BJ (cell line): ENCODE data around the gene CLSTN3. TPM values are rescaled to one million over a fixed set of nuclear protein-coding genes. Genes with fewer than 3 reads are reported as not detected.
"Not testable (repeated sequence)": the region's sequence is repeated elsewhere in the genome, so short reads cannot be mapped to it uniquely, and the experiment has no call there.

Source experiments
- CTCF ChIA-PET: fragments of 350-600 bp; formaldehyde crosslinking; extraction: SDS; loops from one replicate; lab custom pipeline; 2021; ENCODE audit warnings: antibody characterized with exemption, inconsistent platforms; lab: Yijun Ruan, JAX
- POLR2A ChIA-PET: fragments of 300-600 bp; sonication (Branson Sonifier 250); formaldehyde crosslinking; extraction: SDS; loops from one replicate; lab custom pipeline; 2021; ENCODE audit warnings: antibody characterized with exemption; lab: Charles Lee
- DNase-seq: peaks from one replicate; pipeline ENCODE4 v3.0.0-alpha.2; 2011; ENCODE audit warnings: low read depth
- H3K27me3 ChIP-seq: 2 replicates; pipeline ENCODE4 v1.6.0; 2011; ENCODE audit warnings: low read length; ENCODE audit not compliant: control insufficient read depth, insufficient read depth
- H3K36me3 ChIP-seq: 2 replicates; pipeline ENCODE4 v1.5.1; 2011; ENCODE audit warnings: low read length; ENCODE audit not compliant: control insufficient read depth, insufficient read depth
- H3K4me3 ChIP-seq: 2 replicates; pipeline ENCODE4 v1.5.1; 2011; ENCODE audit warnings: low read depth, mild to moderate bottlenecking, control low read depth, low read length
- polyA plus RNA-seq: library from polyadenylated mRNA; depleted of rRNA; stranded (reverse); fragments of >200 nt; gene quantifications from 2 replicates; pipeline ENCODE4 v1.2.3, GENCODE V29; 2011
- TF ChIP-seq, protein P1 (sequence below): IDR thresholded peaks from 2 replicates; pipeline ENCODE4 v1.5.1; 2011; ENCODE audit warnings: low read depth, mild to moderate bottlenecking, control low read depth, inconsistent platforms, low read length, moderate library complexity; ENCODE audit not compliant: insufficient read depth

CLSTN3 gene
- polyA plus RNA-seq, 1 experiment, result 19.2 TPM

- Histone ChIP-seq H3K4me3 (no peak overlapping the region), H3K27me3 (no peaks in the 10 kb centered on the region; the same call in 1 of the 2 replicates), H3K36me3 (no peaks in the 10 kb centered on the region)
- TF ChIP-seq, protein P1, sequence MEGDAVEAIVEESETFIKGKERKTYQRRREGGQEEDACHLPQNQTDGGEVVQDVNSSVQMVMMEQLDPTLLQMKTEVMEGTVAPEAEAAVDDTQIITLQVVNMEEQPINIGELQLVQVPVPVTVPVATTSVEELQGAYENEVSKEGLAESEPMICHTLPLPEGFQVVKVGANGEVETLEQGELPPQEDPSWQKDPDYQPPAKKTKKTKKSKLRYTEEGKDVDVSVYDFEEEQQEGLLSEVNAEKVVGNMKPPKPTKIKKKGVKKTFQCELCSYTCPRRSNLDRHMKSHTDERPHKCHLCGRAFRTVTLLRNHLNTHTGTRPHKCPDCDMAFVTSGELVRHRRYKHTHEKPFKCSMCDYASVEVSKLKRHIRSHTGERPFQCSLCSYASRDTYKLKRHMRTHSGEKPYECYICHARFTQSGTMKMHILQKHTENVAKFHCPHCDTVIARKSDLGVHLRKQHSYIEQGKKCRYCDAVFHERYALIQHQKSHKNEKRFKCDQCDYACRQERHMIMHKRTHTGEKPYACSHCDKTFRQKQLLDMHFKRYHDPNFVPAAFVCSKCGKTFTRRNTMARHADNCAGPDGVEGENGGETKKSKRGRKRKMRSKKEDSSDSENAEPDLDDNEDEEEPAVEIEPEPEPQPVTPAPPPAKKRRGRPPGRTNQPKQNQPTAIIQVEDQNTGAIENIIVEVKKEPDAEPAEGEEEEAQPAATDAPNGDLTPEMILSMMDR, result no peak
- no peak for DNase-seq
- ChIA-PET POLR2A (no interaction called here), CTCF (interaction anchor here (0.5 to 2.5 kb wide), 4 partner anchors 8 to 22 kb away, joined by 4 to 8 read pairs (median 4); partner anchors contain the start of gene PEX5)
Measured at GRCh38 chr12:7180685-7181084, 50.5 kb downstream of the CLSTN3 start.

DNA sequence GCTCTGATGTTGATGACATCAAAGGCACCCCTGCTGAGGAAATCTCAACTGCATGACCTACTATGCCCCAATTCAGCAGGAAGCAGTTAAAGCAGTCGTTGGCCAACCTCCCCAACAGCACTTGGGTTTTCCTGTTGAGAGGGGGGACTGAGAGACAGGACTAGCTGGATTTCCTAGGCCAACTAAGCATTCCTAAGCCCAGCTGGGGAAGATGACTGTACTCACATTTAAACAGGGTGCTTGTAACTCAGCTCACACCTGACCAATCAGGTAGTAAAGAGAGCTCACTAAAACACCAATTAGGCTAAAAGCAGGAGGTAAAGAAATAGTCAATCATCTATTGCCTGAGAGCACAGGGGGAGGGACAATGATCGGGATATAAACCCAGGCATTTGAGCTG, 55.9 kb downstream of the CLSTN3 start:
- CTCF ChIA-PET, result interaction anchor here (1.7 to 4.9 kb wide), 3 partner anchors 25 to 44 kb away, joined by 5 to 41 read pairs (median 25); no protein-coding TSS in a partner anchor
- H3K27me3 ChIP-seq, H3K4me3 ChIP-seq, POLR2A ChIA-PET, H3K36me3 ChIP-seq, DNase-seq: not testable (repeated sequence)

- TF ChIP-seq, protein P1, result peak; percentile 87
- ChIA-PET CTCF (interaction anchor here (0.5 to 4.9 kb wide), 11 partner anchors 8 to 910 kb away, joined by 3 to 41 read pairs (median 9); partner anchors contain the start of genes C1RL and C1S), POLR2A (interaction anchor here (0.6 kb wide), 1 partner anchor 748 kb away, joined by 11 read pairs; no protein-coding TSS in a partner anchor)
- no peaks in the 10 kb centered on the region for H3K27me3 ChIP-seq
- peaks cover 2% of the 10 kb centered on the region for H3K36me3 ChIP-seq
- peak overlapping the region; percentile 96 for H3K4me3 ChIP-seq
- peak; percentile 20 for DNase-seq
Measured at GRCh38 chr12:7188562-7189397, 58.6 kb downstream of the CLSTN3 start.

- CTCF ChIA-PET, result interaction anchor here (0.6 to 4.9 kb wide), 10 partner anchors 9 to 231 kb away, joined by 3 to 41 read pairs (median 9); partner anchors contain the start of genes C1RL and C1S
Measured at GRCh38 chr12:7189398-7190267, 59.5 kb downstream of the CLSTN3 start, which contains the start of gene PEX5. TSS of gene PEX5 (plus strand) at chr12:7189686. CDS start at chr12:7190378, 692 bp downstream.

More at GRCh38 chr12:7189398-7190267, 59.5 kb downstream of the CLSTN3 start, which contains the start of gene PEX5:
- Histone ChIP-seq H3K4me3 (peak within 1 kb of the TSS; percentile 96), H3K36me3 (peaks cover 2% of the 10 kb centered on the region), H3K27me3 (no peaks in the 10 kb centered on the region)
- POLR2A ChIA-PET, result interaction anchor here (0.6 kb wide), 1 partner anchor 747 kb away, joined by 11 read pairs; no protein-coding TSS in a partner anchor
- DNase-seq, result peak; percentile 55
- TF ChIP-seq, protein P1, result no peak
